HG02852 (cell line): Measurements from ENCODE around the gene CDC37.
"Not testable (repeated sequence)": the region's sequence is repeated elsewhere in the genome, so short reads cannot be mapped to it uniquely, and the experiment has no call there.

Source experiments
- ATAC-seq: cut with Tn5 transposase; IDR thresholded peaks from one replicate; pipeline ENCODE4 v1.9.1; 2021; ENCODE audit warnings: mild to moderate bottlenecking, moderate library complexity; ENCODE audit not compliant: unreplicated experiment

CDC37 gene

GRCh38 chr19:10420444-10421239 is 17.3 kb upstream of the CDC37 start, which contains the start of gene PDE4A:
PDE4A (plus strand) TSS chr19:10420538; CDS start chr19:10420765, 227 bp downstream.
- ATAC-seq, result no peak

GRCh38 chr19:10419646-10420443 is 16.5 kb upstream of the CDC37 start:
- ATAC-seq, result no peak

- ATAC-seq, result no peak
Measured at GRCh38 chr19:10419200-10419645, 15.9 kb upstream of the CDC37 start.

- no peak for ATAC-seq
Measured at GRCh38 chr19:10418485-10419199, 15.3 kb upstream of the CDC37 start.

GRCh38 chr19:10418235-10418484 is 14.8 kb upstream of the CDC37 start:
- ATAC-seq, result no peak

- ATAC-seq, result no peak
Measured at GRCh38 chr19:10417541-10418234, 14.3 kb upstream of the CDC37 start.

GRCh38 chr19:10416380-10417257 is 13.3 kb upstream of the CDC37 start:
- ATAC-seq, result peak; percentile 48

GRCh38 chr19:10416083-10416379 is 12.7 kb upstream of the CDC37 start:
- no peak for ATAC-seq

GRCh38 chr19:10412257-10412977 is 9.1 kb upstream of the CDC37 start:
- ATAC-seq, result peak; percentile 54

- not testable (repeated sequence) for ATAC-seq
Measured at GRCh38 chr19:10411224-10411623, 7.9 kb upstream of the CDC37 start.

GRCh38 chr19:10408511-10409283 is 5.4 kb upstream of the CDC37 start:
- no peak for ATAC-seq

- ATAC-seq, result no peak
Measured at GRCh38 chr19:10407096-10407495, 3.8 kb upstream of the CDC37 start.

GRCh38 chr19:10406191-10406590 is 2.8 kb upstream of the CDC37 start:
- no peak for ATAC-seq

- ATAC-seq, result no peak
Measured at GRCh38 chr19:10404888-10405820, 1.8 kb upstream of the CDC37 start.

- ATAC-seq, result no peak
Measured at GRCh38 chr19:10402441-10403038, 802 bp downstream of the CDC37 start.

- no peak for ATAC-seq
Measured at GRCh38 chr19:10399878-10400277, 3.5 kb downstream of the CDC37 start.

GRCh38 chr19:10399340-10399739 is 4.0 kb downstream of the CDC37 start:
- ATAC-seq, result not testable (repeated sequence)
